Panc1 (cell line): Measurements from ENCODE around the gene ASPHD2. TPM values are rescaled to one million over a fixed set of nuclear protein-coding genes. Genes with fewer than 3 reads are reported as not detected.

Experiments
- ATAC-seq: fragments of 200-7000 bp; cut with Tn5 transposase; 2 replicates; pipeline ENCODE4 v1.9.1; 2020; ENCODE audit warnings: mild to moderate bottlenecking, moderate library complexity
- BruUV-seq: library from RNA; stranded (reverse); fragments of 400-500 nt; replicated peaks from 2 replicates; lab custom pipeline; 2021; lab: Mats Ljungman, UMichigan
- CTCF ChIA-PET: fragments of 300-600 bp; sonication (Branson Sonifier 250); formaldehyde crosslinking; loops from one replicate; lab custom pipeline; 2022; ENCODE audit warnings: antibody characterized with exemption; lab: Charles Lee
- POLR2A ChIA-PET: fragments of 300-600 bp; sonication (Branson Sonifier 250); formaldehyde crosslinking; loops from one replicate; lab custom pipeline; 2022; ENCODE audit warnings: antibody characterized with exemption; lab: Charles Lee
- DNase-seq: peaks from one replicate; pipeline ENCODE4 v3.0.0-alpha.2; 2010; ENCODE audit warnings: low read depth, low spot score
- H3K27ac ChIP-seq: 2 replicates; pipeline ENCODE4 v1.5.1; 2011; ENCODE audit warnings: mild to moderate bottlenecking, low read length, inconsistent platforms
- H3K27me3 ChIP-seq: fragments of 200-500 bp; sonication (Bioruptor generic); 2 replicates; pipeline ENCODE4 v1.6.0; 2014; ENCODE audit warnings: low read length, inconsistent platforms; ENCODE audit not compliant: control insufficient read depth, insufficient read depth
- H3K36me3 ChIP-seq: fragments of 200-500 bp; sonication (Bioruptor generic); 2 replicates; pipeline ENCODE4 v1.5.1; 2014; ENCODE audit warnings: inconsistent platforms, mild to moderate bottlenecking, low read length, moderate library complexity; ENCODE audit not compliant: control insufficient read depth, insufficient read depth
- H3K4me1 ChIP-seq: 2 replicates; pipeline ENCODE4 v1.5.1; 2011; ENCODE audit warnings: inconsistent platforms, mild to moderate bottlenecking, low read length, moderate library complexity; ENCODE audit not compliant: control insufficient read depth, insufficient read depth
- H3K4me3 ChIP-seq, 2 experiments: 2 replicates each; pipeline ENCODE4 v1.5.1; 2011 to 2012; ENCODE audit warnings: low read depth in 2 of 2, low read length in 2 of 2, mild to moderate bottlenecking in 2 of 2, inconsistent platforms in 1 of 2, moderate library complexity in 1 of 2
- H3K9me3 ChIP-seq: fragments of 200-500 bp; sonication (Bioruptor generic); 2 replicates; pipeline ENCODE4 v1.5.1; 2014; ENCODE audit warnings: low read depth, mild to moderate bottlenecking, inconsistent platforms, low read length, moderate library complexity; ENCODE audit not compliant: control insufficient read depth, insufficient read depth
- CTCF ChIP-seq: fragments of 450-650 bp; IDR thresholded peaks from 2 replicates; pipeline ENCODE4 v1.5.1; 2017; ENCODE audit warnings: mild to moderate bottlenecking
- POLR2AphosphoS5 ChIP-seq: IDR thresholded peaks from 2 replicates; pipeline ENCODE4 v1.6.1; 2012; ENCODE audit warnings: mild to moderate bottlenecking, low read depth, low read length, moderate library complexity
- REST ChIP-seq, 2 experiments: IDR thresholded peaks; 2 replicates each; pipeline ENCODE4 v1.6.1; 2011 to 2012; ENCODE audit warnings: low read depth in 2 of 2, control low read depth in 1 of 2, low read length in 1 of 2, mild to moderate bottlenecking in 1 of 2, moderate library complexity in 1 of 2; ENCODE audit not compliant: insufficient read depth in 1 of 2
- SIN3A ChIP-seq: IDR thresholded peaks from 2 replicates; pipeline ENCODE4 v1.6.1; 2012; ENCODE audit warnings: low read depth, mild to moderate bottlenecking, low read length, moderate library complexity, borderline replicate concordance; ENCODE audit not compliant: insufficient read depth
- TCF7L2 ChIP-seq: IDR thresholded peaks from 2 replicates; pipeline ENCODE4 v1.6.1; 2011; ENCODE audit warnings: mild to moderate bottlenecking, low read depth, low read length, inconsistent platforms
- in situ Hi-C: cut with HindIII; loops from 2 replicates; pipeline ENCODE4 v1.10.0; 2016; ENCODE audit warnings: low sequenced_read_pairs, low pct_unique_long_range_greater_than_20kb
- intact Hi-C: fragments of 100-400 bp; cut with micrococcal nuclease; formaldehyde crosslinking; loops from one replicate; pipeline ENCODE4 v1.10.0; 2022; ENCODE audit not compliant: unreplicated experiment
- total RNA-seq: library from RNA; stranded (reverse); gene quantifications from one replicate; pipeline ENCODE4 v1.2.1, GENCODE V29; 2021; ENCODE audit not compliant: unreplicated experiment

ASPHD2 gene
- total RNA-seq, 1 experiment from 2014 or later: 0.15 TPM

GRCh38 chr22:26433805-26434204 is 4.7 kb downstream of the ASPHD2 start:
- ChIA-PET POLR2A (no interaction called here), CTCF (no interaction called here)
- in situ Hi-C loops: no loop called here
- H3K9me3 ChIP-seq: no peaks in the 10 kb centered on the region
- H3K27me3 ChIP-seq: peaks cover 6% of the 10 kb centered on the region
- no peak overlapping the region for H3K27ac ChIP-seq
- no peak overlapping the region for H3K4me3 ChIP-seq
- DNase-seq: no peak
- BruUV-seq: no TSS peak
- intact Hi-C loops: no loop called here
- TF ChIP-seq REST (IDR thresholded peaks at IDR 0.05; ENCODE audit: insufficient read depth in 1 of 2, low read depth in 2 of 2, low read length in 1 of 2) (no peak), POLR2AphosphoS5 (no peak), SIN3A (no peak), TCF7L2 (no peak), CTCF (no peak)
- H3K4me1 ChIP-seq: no peaks in the 10 kb centered on the region
- H3K36me3 ChIP-seq: no peaks in the 10 kb centered on the region
- ATAC-seq: no peak

GRCh38 chr22:26435327-26436093 is 6.5 kb downstream of the ASPHD2 start:
- ATAC-seq (no peak), DNase-seq (no peak)
- BruUV-seq: no TSS peak
- in situ Hi-C loops (no loop called here), intact Hi-C loops (no loop called here)
- H3K4me1 ChIP-seq: no peaks in the 10 kb centered on the region
- no peak overlapping the region for H3K4me3 ChIP-seq
- TF ChIP-seq POLR2AphosphoS5 (no peak), TCF7L2 (no peak)
- POLR2A ChIA-PET: no interaction called here
- H3K36me3 ChIP-seq: no peaks in the 10 kb centered on the region
- H3K9me3 ChIP-seq: no peaks in the 10 kb centered on the region
- CTCF ChIA-PET: interaction anchor here (0.7 kb wide), 1 partner anchor 71 kb away, joined by 4 read pairs; no protein-coding TSS in a partner anchor
- H3K27ac ChIP-seq: no peak overlapping the region
- peaks cover under 1% of the 10 kb centered on the region for H3K27me3 ChIP-seq

GRCh38 chr22:26436903-26437515 is 7.9 kb downstream of the ASPHD2 start:
- ATAC-seq: no peak
- POLR2A ChIA-PET: no interaction called here
- no peaks in the 10 kb centered on the region for H3K27me3 ChIP-seq
- no peak for DNase-seq
- no TSS peak for BruUV-seq
- no peaks in the 10 kb centered on the region for H3K4me1 ChIP-seq
- CTCF ChIA-PET: no interaction called here
- no peaks in the 10 kb centered on the region for H3K36me3 ChIP-seq
- TF ChIP-seq REST (IDR thresholded peaks at IDR 0.05; ENCODE audit: insufficient read depth in 1 of 2, low read depth in 2 of 2, low read length in 1 of 2) (no peak), TCF7L2 (no peak), CTCF (no peak)
- in situ Hi-C loops: no loop called here
- H3K27ac ChIP-seq: no peak overlapping the region
- intact Hi-C loops: no loop called here
- H3K9me3 ChIP-seq: no peaks in the 10 kb centered on the region
- no peak overlapping the region for H3K4me3 ChIP-seq
